ENCODE results near the gene HOXC4. TPM values are rescaled to one million over a fixed set of nuclear protein-coding genes. Genes with fewer than 3 reads are reported as not detected.

The HOXC4 gene
- total RNA-seq, 2 experiments from 2014 or later, result not detected

DNA sequence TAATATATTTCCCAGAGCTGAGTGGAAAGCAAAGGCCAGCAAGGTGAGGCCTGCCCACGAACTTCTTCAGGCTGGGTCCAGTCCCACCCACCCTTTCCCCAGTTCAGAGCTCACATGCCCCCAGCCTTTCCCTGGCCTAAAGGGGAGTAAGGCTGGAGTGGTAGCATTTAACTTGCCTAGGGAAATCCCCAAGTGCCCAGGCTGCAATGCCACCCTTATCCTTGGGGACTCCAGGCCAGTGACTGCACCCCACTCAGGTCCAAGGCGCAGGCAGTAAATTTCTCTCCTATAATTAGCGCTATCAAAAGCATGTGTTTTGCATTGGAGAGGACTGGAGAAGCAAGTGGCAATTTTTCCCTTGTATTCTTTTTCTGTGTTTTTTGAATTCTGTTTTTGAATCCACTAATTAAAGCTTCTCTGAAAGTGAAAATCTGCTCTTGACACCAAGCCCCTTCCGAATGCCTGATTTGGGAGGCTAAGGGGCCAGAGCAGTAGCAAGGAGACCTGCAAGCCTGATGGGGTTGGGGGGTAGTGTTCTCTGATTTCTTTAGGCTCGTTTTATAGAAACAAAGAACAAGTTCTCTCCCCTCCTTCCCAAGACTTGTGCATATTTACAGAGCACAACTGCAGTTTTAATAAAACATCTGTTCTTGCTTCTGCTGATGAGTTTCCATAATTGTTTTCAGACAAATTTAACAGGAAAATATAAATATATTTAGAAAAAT, 28.9 kb upstream of the HOXC4 start:
- Histone ChIP-seq H3K4me1 (ENCODE audit: insufficient read depth, low read length) (peaks cover 17% of the 10 kb centered on the region), H3K27ac (ENCODE audit: low read depth in 1 of 2, low read length in 2 of 2) (no peak overlapping the region), H3K36me3 (ENCODE audit: insufficient read depth, low read length) (no peaks in the 10 kb centered on the region), H3K27me3 (ENCODE audit: control insufficient read depth in 1 of 2, insufficient read depth in 2 of 2, low read length in 2 of 2) (peaks cover 91 to 97% of the 10 kb centered on the region in 2 experiments), H3K4me3 (ENCODE audit: low read length) (no peak overlapping the region), H3K9me3 (ENCODE audit: control insufficient read depth in 1 of 2, insufficient read depth in 1 of 2, low read length in 2 of 2) (peaks cover 0 to 9% of the 10 kb centered on the region in 2 experiments)
- Mint-ChIP-seq H3K4me3 (no peak overlapping the region), H3K36me3 (ENCODE audit: low read depth) (no peaks in the 10 kb centered on the region), H3K27me3 (peaks cover 100% of the 10 kb centered on the region), H3K4me1 (ENCODE audit: low read depth) (peaks cover 23% of the 10 kb centered on the region), H3K9me3 (no peaks in the 10 kb centered on the region), H3K27ac (no peak overlapping the region)
- DNase-seq (no peak), ATAC-seq (ENCODE audit: poor library complexity) (no peak)
- TF ChIP-seq, protein P1, sequence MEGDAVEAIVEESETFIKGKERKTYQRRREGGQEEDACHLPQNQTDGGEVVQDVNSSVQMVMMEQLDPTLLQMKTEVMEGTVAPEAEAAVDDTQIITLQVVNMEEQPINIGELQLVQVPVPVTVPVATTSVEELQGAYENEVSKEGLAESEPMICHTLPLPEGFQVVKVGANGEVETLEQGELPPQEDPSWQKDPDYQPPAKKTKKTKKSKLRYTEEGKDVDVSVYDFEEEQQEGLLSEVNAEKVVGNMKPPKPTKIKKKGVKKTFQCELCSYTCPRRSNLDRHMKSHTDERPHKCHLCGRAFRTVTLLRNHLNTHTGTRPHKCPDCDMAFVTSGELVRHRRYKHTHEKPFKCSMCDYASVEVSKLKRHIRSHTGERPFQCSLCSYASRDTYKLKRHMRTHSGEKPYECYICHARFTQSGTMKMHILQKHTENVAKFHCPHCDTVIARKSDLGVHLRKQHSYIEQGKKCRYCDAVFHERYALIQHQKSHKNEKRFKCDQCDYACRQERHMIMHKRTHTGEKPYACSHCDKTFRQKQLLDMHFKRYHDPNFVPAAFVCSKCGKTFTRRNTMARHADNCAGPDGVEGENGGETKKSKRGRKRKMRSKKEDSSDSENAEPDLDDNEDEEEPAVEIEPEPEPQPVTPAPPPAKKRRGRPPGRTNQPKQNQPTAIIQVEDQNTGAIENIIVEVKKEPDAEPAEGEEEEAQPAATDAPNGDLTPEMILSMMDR (IDR thresholded peaks at IDR 0.05), result no peak
- ChIA-PET CTCF (interaction anchor here (1.2 to 2.7 kb wide), 4 partner anchors 19 to 177 kb away, joined by 4 to 8 read pairs (median 4); no protein-coding TSS in a partner anchor), POLR2A (interaction anchor here (0.9 kb wide), 1 partner anchor 165 kb away, joined by 3 read pairs; no protein-coding TSS in a partner anchor)
- intact Hi-C loops (cut with DNase I, micrococcal nuclease), result no loop called here

DNA sequence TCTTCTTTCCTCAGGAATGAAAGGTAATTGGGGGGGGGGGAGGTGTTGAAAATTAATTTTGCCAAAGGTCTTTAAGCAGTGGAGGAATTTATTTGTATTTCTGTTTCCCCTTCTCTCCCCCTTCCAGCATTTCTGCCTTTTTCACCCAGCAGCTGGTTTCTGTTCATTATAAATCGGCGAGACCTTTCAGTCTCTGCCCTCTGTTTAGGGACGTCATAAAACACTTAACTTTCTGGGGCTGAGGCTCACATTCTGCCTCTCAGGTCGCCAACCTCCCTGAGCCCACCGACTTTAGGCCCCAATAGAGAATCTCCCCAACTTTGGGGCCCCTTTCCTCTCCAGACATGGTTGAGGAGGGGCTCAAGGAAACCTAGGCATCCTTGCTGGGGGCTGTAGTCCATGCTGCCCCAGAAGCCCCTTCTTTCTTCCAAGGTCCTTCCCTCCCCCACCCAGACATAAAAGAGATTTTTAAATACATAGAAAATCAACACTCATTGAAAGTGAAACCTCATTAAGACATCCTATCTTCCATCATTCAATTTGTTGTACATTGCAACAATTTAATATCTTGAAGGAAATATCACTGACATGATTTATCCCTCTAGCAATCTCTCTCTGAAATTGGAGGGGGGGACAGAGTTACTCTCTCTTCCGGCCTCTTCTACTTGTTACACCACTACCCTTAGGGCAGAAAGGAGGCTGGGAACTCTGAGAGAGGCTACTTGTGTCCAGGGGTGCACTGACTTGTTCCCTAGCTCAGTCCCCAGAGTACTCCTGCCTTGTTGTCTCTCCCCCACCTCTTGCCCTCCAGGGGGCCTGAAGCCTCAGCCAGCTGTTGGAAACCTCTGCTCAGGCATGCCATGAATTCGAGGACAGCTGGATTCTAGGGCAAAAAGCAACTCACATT, 27.9 kb upstream of the HOXC4 start:
- intact Hi-C loops (cut with DNase I, micrococcal nuclease), result no loop called here
- peaks cover 25% of the 10 kb centered on the region for H3K4me1 Mint-ChIP-seq (ENCODE audit: low read depth)
- peaks cover 0 to 14% of the 10 kb centered on the region in 2 experiments for H3K9me3 ChIP-seq (ENCODE audit: control insufficient read depth in 1 of 2, insufficient read depth in 1 of 2, low read length in 2 of 2)

More for the DNA sequence above, 27.9 kb upstream of the HOXC4 start:
- ATAC-seq (ENCODE audit: poor library complexity), result no peak
- Mint-ChIP-seq H3K4me3 (no peak overlapping the region), H3K27ac (no peak overlapping the region), H3K36me3 (ENCODE audit: low read depth) (no peaks in the 10 kb centered on the region), H3K9me3 (no peaks in the 10 kb centered on the region), H3K27me3 (peaks cover 99% of the 10 kb centered on the region)
- ChIA-PET CTCF (interaction anchor here (1.5 to 2.7 kb wide), 2 partner anchors 20 to 166 kb away, joined by 4 to 8 read pairs; no protein-coding TSS in a partner anchor), POLR2A (interaction anchor here (0.9 to 1.4 kb wide), 2 partner anchors 8 to 164 kb away, joined by 3 read pairs; no protein-coding TSS in a partner anchor)
- TF ChIP-seq, protein P1 (IDR thresholded peaks at IDR 0.05), result no peak
- Histone ChIP-seq H3K4me1 (ENCODE audit: insufficient read depth, low read length) (peaks cover 18% of the 10 kb centered on the region), H3K27me3 (ENCODE audit: control insufficient read depth in 1 of 2, insufficient read depth in 2 of 2, low read length in 2 of 2) (peaks cover 90 to 97% of the 10 kb centered on the region in 2 experiments), H3K27ac (ENCODE audit: low read depth in 1 of 2, low read length in 2 of 2) (no peak overlapping the region), H3K4me3 (ENCODE audit: low read length) (no peak overlapping the region), H3K36me3 (ENCODE audit: insufficient read depth, low read length) (no peaks in the 10 kb centered on the region)
- no peak for DNase-seq

Data from CD4-positive, alpha-beta T cell (primary cell).